Femur (tissue), 1 donor: ENCODE measurements around the gene PAM.

Experiments used
- DNase-seq: peaks from one replicate; pipeline ENCODE4 v3.0.0-alpha.2; 2017

Gene PAM

DNA sequence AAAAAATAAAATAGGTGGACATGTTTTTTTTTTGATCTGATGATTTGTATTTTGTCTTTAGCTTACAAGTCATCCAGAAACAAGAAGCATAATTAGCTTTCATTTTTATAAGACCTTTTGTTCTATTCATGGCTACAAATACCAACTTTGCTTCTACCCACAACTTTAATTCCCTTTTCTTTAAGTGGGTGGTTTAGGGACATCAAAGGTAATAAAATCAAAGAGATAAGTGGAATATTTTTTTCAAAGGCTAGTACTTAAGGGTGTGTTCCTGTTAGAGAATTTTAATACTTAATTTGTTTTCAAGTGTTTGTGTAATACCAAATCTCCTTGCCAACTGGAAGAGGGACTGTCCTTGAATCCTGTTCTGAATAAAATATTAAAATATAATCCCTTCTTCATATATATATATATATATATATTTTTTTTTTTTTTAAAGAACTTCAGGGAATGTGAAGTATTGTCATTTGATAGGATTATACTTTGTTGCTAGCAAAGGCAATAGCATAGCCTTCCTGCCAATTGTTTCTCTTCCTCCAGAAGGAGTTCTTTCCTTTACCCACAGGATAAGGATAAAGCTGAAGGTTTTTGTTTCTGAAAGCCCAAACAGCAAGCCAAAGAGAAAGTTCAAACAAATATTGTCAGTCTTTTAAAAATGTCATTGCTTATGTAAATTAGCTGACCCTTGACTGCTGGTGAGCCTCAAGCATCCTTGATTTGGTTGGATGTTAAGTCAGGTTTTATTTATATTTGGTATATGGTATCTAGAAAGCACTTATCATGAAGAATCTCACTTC, 108.9 kb downstream of the PAM start:
- no peak for DNase-seq

DNA sequence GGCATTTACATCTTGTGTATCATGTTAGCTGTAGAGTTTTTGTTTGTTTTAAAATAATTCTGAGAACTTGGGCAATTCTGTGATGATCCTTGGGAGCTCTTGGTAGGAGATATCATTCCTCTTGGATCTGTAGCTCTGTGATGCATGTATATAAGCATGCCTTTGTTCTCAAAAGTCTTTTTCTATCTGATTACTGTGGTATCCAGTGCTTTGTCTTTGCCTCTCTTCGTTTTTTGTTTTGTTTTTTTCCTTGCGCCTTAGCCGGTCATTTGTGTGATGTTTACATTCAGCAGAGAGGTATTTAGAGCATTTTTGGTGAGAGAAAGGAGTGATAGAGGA, 110.0 kb downstream of the PAM start:
- no peak for DNase-seq

DNA sequence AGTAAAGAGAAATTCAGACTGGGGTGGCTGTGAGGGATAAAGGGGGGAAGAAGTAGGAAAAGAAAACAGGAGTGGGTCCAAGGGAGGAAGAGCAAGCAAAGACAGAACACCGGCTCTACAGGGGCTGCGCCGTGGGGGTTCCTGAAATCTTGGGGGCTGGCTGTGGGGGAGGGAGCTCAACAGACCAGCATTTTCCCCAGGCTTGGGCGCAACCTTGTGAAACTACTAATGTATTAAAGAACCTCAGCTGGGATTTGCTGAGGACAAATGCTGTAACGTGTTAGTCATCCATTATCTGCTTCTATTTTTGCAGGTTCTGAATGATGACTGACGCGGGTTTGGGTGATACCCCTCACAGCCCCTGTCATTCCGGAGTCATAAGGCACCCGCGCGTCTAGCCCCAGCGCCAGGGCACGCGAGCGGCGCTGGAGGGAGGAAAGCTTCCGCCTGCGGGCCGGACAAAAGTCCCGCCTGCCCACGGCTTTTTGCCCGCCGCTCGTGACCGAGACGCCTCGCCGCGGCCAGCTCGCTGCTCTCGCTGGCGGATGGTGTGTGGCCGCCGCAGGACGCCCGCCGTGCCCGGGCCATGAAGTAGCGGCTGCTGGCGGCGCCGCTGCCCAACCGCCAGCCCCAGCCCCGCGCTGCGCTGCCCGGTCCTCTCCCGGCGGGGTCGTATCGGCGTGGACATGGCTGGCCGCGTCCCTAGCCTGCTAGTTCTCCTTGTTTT, 110.6 kb downstream of the PAM start:
- DNase-seq, result peak; percentile 81

DNA sequence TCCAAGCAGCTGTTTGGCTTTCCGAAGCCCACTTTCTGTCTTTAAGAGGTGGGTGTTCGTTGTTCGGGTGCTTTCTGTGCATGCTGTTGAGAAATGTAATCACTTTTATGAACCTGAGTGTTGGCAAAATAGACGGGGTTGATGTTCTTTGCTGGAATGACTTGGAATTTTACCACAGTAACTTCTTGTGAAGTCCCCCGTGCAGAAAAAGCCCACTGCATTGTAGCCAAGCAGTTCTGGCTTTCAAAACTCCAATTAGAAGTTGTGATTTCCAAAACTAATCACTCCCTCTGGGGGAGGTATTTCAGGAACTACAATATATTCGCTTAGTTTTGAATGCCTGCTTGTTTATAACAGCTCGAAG, 111.1 kb downstream of the PAM start:
- no peak for DNase-seq

- DNase-seq, result no peak
Observed at GRCh38 chr5:102867992-102868662, 113.0 kb downstream of the PAM start.

GRCh38 chr5:102869230-102869629, 114.1 kb downstream of the PAM start:
- no peak for DNase-seq

DNA sequence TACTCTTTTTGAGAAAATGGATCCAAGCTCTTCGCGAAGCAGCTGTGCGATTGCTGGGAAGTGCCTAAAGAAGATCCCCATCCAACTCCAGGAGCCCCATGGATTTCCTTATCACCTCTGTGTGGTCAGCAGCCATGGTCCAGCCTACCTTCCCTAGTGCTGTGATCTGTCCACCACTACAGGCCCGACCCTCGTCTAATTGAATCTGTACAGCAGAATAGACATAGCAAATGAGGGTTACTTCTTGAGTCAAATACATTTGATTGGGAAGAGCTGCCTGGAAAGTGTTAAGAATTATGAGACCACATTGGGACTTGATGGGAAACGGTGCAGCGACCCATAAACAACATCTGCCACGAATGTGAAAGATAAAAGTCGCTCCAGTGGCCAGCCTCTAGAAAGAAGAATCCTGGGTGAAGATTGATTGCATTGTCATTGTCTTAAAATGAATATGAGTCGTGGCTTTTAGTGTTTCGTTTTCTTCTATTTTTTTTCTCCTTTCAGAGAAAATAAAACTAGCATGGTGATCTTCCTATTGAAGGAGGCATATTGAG, 118.4 kb downstream of the PAM start:
- DNase-seq, result no peak

GRCh38 chr5:102874054-102874453, 118.9 kb downstream of the PAM start:
- DNase-seq, result no peak

- DNase-seq, result no peak
Observed at GRCh38 chr5:102875721-102876123, 120.6 kb downstream of the PAM start.

- DNase-seq, result no peak
Observed at GRCh38 chr5:102876610-102877009, 121.5 kb downstream of the PAM start.

DNA sequence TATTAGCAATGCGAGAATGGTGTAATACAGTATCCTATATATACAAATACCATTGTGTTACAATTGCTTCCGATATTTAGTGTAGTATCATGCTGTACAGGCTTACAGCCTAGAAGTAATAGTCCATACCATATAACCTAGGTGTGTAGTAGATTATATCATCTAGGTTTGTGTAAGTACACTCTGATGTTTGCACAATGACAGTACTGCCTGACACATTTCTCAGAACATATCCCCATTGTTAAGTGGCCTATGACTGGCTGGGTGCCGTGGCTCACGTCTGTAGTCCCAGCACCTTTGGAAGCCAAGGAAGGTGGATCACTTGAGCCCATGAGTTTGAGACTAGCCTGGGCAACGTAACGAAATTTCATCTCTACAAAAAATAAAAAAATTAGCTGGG, 124.6 kb downstream of the PAM start:
- DNase-seq, result no peak

DNA sequence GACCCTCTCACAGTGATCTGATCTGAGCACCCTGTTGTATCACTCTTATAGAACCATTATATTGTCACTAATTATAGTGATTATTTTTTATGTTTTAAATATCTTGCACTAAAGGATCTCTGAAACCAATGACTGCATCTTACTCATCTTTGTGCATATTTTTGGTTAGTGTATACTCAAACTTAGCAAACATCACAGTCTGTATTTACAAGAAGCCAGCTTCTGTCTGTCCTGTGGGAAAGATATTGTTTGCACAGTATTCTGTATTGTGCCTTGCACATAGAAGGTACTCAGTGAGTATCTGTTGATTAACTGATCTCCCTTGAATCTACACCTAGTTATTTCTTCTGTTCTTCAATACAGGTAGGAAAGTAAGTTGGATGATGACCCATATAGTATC, 131.5 kb downstream of the PAM start:
- no peak for DNase-seq

DNA sequence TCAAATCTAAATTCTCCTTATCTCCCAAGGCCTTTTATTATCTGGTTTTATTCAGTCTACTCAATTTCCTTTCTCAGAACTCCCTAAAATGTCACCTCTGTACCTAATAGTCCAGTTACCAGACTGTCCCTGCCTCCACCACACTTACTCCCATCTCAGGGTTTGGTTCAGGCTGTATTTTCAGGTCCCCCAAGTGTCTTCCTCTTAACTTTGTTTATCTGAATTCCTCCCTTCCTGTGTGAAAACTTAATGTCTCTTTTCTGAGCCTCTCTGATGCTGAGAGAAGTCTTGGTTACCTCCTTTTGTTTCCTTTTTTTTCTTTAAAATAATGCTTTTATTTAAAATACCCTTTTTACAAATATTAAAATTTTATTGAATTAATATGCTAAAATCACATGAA, 133.4 kb downstream of the PAM start:
- DNase-seq, result no peak

DNA sequence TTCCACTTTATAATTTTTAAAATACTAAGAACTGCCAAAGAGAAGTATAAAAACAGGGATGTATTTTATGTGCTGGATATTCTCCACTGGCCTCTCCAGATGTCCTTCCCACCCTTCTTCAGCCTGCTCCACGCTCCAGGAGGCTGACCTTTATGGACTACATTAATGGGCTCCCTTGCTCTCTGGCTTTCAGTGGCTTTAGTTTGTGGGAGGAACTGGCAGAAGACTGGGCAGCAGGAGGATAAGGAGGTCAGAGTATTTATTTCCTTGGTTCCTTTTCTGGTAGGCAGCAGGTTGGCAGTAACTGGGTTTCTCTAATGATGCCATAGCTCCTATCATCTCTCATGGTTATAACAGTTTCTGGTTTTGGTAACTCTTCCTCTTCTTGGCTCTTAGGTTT, 133.9 kb downstream of the PAM start:
- DNase-seq, result no peak

GRCh38 chr5:102890133-102890532, 135.0 kb downstream of the PAM start:
- DNase-seq, result no peak

DNA sequence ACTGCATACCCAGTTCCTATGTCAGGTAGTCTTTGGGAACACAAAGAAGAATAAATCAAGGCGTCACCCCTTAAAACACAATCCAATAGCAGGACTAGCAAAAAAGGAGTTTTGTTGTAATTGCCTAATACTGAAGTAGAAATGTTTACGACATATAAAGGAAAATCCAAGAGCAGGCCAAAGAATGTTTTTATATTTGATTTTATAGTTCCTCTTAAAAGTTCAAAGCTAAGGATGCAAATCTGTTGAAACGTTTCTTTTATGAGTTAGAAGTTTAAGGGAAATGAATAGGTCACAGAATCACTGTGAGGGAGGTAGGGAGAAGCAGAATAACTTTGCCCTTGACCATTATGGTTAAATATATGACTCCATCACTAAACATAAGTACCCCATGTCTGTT, 136.1 kb downstream of the PAM start:
- no peak for DNase-seq

DNA sequence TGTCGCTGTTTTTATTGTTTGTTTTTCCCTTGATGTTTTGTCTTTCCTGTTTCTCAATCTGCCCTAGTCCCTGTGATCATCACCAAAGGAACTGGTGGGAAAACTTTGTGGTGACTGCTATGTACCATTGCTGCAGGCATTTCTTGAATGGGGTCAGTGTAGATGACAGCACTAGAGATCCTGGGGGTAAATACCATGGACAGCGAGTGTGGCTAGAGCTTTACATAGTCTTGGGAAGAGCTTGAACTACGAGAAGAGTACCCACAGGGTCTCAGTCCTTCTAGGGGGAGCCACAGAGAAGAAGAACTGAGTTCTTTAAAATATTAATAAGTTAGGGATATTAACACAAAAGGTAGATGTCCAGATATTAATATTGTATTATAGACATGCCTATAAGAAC, 138.8 kb downstream of the PAM start:
- DNase-seq, result no peak

DNA sequence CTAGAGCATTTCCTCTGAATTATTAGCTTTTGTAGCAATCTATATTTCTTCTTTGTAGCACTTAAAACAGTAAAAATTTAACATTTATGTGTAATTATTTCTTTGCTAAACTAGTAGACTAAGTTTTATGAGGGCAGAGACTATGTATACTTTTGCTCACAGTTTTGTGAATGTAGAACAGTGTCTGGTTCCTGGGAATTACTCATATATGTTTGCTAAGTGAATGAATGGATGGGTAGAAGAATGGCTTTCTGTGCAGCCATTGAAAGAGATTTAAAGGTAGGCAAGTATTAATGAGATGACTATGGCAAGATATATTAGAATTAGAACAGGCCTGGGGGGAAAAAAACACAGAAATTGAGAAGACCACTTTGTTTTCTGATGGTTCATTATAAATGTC, 140.1 kb downstream of the PAM start:
- DNase-seq, result no peak

GRCh38 chr5:102895976-102896375, 140.9 kb downstream of the PAM start:
- no peak for DNase-seq

- DNase-seq, result no peak
Observed at GRCh38 chr5:102901424-102902134, 146.5 kb downstream of the PAM start.

DNA sequence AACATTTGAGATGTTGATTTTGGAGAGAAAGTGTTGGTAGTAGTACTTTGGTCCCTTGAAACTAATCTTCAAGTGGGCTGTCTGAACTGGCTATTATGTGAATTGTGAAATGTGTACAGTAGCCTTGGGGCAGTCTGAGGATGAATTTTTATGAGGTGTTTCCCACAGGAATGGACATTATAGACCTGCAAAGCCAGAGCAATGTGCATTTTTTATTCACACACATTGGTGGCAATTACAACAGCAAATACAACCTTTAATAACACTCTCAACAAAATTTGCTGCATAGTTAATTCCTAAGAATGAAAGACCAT, 147.0 kb downstream of the PAM start:
- DNase-seq, result no peak

GRCh38 chr5:102902647-102903046, 147.5 kb downstream of the PAM start:
- DNase-seq, result no peak

- no peak for DNase-seq
Observed at GRCh38 chr5:102903074-102903871, 148.2 kb downstream of the PAM start.
